Left forelimb (tissue), 1 donor: ENCODE measurements around the gene GREB1L.

Experiments used
- DNase-seq: peaks from one replicate; pipeline ENCODE4 v3.0.0-alpha.2; 2018; ENCODE audit warnings: low spot score

Gene GREB1L

GRCh38 chr18:21450503-21450902 is 208.5 kb downstream of the GREB1L start:
- DNase-seq = no peak

DNA sequence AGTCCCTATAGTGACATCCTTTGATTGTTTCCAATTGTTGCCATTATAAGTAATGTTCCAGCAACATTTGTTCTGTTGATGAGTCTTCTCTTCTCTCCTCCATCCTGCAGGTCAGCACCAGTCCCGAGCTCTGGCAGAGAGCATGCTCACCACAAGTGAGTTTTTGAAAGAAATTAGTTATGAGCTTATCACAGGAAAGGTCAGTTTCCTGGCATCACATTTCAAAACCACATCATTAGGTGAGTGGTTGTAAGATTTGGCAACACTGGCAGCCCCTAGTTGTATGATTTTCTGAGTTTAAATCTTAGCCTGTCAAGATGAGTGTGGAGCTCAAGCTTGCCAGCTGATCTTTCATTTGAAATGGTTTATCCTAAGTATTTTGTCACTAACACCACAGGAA is 208.9 kb downstream of the GREB1L start:
- no peak for DNase-seq

DNA sequence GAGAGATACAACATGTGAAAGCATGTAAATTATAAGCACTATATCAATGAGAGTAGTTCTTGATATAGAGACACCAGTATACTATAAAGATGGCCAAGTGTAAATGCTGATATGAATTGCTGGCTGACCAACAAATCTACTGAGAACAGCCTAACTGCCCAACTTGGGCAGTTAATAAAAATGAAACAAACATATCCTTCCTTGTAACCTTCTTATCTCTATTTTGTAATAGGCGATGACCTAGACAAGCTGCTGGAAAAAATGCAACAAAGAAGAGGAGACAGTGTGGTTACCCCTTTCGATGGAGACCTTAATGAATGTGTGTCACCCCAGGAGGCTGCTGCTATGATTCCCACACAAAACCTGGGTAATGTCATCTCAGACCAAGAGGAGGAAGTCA is 209.8 kb downstream of the GREB1L start:
- DNase-seq = no peak

DNA sequence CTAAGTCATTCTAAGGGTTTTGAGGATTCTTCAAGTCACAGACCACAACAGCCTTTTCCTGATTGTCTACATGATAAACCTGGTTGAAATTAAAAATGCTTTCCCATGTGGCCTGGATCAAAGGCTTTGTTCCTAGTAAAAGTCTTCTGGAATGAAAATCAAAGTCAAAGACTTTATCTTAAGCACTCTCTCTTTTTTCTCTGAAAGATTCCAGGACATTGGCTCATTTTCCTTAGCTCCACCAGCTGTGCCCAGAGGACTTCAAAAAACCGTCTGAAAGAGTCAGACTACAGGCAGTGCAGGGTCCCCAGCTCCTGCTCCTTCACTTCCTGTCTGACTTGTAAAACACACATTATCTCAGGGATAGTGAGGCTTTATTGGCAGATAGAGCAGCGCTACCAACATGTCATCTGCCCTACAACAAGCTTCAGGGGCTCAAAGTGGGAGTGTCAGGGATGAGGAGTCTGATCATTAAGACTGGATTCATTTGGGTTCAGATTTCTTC is 210.3 kb downstream of the GREB1L start:
- DNase-seq = no peak

- DNase-seq = no peak
These were observed 210.9 kb downstream of the GREB1L start for GRCh38 chr18:21452796-21453510.

- DNase-seq = no peak
These were observed 211.5 kb downstream of the GREB1L start for GRCh38 chr18:21453511-21453901.

GRCh38 chr18:21454725-21455124 is 212.7 kb downstream of the GREB1L start:
- no peak for DNase-seq

DNA sequence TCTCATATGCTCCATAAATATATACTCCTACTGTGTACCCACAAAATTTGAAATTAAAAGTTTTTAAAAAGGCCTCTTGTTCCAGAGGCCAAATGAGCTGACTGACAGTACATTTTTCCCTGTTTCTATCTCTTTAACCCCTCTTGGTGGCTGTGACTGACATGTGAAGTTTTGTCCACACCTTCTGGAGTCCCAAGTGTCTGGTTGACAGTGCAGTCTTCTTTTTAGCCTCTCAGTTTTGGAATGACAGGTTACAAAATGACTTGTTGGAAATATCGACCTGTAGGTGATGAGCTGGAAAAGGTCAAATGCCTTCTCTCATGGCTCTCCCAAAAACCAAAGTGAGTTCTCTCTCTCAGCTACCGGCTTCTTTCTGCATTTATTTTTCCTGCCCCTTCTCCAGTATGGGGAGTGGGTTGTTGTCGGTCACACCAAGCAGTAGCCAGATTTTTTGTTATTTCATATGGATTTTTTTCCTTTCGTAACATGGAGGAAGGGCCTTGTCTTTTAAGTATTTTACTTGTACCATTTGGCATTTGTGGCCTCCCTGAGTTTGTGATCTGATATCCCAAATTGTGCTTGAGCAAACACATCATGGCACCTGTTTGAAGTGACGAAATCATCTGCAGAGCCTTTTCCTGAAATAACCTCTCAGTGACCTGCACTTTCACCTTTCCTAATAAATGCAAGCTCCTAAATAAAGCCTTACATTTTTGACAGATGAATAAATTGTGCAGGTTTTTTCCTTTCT is 214.6 kb downstream of the GREB1L start:
- no peak for DNase-seq

- no peak for DNase-seq
These were observed 215.1 kb downstream of the GREB1L start for GRCh38 chr18:21457179-21457535.

GRCh38 chr18:21458310-21458709 is 216.3 kb downstream of the GREB1L start:
- no peak for DNase-seq

DNA sequence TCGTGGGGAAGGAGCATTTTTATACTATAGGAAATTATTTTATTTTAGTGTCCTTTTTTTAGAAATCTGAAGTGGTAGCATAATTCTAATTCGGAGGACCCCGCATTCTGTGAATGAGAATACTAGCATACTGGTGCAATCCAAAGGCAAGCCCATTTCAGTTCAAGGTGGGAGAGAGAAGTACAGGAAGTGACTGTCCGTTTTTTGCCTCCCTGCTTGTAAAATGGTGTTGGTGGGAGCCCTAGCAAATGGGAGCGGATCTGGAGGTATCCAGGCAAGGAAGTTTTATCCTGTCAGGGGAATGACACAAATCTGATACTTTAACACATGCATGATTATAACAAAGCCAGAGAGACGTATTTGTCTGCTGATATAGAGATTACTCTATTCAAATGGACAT is 216.8 kb downstream of the GREB1L start:
- no peak for DNase-seq

DNA sequence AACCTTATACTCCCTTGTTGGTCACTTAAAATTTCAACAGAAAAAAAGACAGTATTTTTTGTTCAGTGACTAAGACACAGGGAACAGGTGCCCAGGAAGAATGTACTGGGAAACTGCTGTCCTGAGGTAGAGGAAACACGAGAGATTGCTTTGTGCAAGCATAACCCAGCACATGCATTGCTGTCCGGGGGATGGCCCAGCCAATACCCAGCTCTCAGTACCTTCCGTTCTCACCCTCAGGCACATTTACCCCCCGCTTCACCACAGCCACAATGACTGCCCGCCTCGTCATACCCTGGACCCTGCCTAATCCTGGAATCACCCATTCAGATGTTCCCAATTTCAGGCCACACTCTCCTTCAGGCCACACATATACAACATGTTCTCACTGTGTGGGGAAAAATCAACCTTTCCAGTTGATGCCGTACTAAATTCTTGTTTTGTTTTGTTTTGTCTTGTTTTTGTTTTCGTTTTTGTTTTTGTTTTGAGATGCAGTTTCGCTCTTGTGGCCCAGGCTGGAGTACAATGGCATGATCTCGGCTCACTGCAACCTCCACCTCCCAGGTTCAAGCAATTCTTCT is 217.8 kb downstream of the GREB1L start:
- no peak for DNase-seq

DNA sequence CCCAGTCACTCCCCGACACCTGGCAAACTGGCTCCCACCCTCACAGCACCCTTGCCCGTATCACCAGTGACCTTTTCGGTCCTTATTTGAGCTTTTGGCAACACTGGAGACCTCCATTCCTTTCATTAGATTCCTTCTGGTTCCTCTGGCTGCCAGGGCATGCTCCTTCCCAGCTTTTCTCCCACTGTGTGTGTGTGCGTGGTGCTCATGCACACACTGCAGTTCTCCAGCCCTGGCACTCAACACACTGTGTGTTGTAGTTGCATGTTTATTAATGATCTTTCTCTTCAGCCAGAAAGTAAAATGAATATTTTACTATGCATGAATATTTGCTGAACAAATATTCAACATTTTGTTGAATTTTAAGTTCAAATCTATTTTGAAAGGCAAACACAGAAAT is 219.4 kb downstream of the GREB1L start:
- DNase-seq = no peak

- DNase-seq = no peak
These were observed 221.7 kb downstream of the GREB1L start for GRCh38 chr18:21463718-21464117.

DNA sequence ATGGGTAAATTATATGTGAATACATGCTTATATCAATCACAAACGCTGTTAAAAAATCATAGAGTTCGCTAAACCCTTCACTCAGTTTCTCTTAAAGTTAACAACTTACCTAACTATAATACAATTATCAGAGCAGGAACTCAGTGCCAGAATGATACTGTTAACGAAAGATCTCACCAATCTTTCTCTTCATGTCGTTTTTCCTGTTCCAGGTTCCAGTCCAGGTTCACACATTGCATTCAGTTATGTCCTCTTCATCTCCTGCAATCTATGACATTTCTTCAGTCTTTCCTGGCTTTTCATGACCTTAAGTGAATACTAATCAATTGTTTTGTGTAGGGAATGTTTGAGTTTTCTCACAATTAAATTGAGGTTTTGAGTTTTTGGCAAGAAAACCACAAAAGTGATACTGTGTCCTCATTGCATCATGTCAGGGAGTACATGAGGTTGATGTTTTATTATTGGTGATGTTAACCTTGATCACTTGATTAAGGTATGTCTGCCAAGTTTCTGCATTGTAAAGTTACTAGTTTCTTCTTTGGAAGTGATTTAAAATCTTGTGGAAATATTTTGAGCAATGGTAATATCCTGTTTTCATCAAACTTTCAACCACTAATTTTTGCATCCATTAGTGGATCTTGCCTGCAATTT is 226.6 kb downstream of the GREB1L start:
- DNase-seq = no peak

DNA sequence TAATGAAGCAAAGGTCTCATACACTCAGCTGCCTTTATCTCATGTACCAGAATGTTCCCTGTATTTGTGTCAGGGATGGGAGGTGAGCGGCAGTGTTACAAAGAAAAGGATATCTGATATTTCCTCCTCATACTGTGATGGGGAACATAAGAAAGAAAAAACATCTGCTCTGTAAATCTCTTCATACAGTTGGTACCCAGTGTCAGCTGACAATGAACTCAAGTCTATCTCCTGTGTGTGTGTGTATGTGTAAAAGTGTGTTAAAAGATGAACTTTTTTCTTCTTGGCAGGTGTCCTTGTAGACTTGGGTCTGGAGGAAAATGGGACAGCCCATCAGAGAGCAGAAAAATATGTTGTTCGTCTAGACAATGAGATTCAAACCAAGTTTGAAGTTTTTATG is 230.7 kb downstream of the GREB1L start:
- no peak for DNase-seq

DNA sequence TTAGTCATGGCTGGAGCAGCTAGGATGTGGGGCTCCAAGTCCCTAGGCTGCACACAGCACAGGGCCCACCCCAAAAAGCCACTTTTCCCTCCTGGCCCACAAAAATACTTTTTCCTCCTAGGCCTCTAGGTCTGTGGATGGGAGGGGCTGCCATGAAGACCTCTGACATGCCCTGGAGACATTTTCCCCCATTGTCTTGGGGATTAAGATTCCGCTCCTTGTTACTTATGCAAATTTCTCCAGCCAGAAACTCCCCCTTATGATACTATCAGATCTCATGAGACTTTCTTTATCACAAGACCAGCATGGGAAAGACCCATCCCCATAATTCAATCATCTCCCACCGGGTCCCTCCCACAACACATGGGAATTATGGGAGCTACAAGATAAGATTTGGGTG is 232.6 kb downstream of the GREB1L start:
- no peak for DNase-seq

- DNase-seq = no peak
These were observed 237.7 kb downstream of the GREB1L start for GRCh38 chr18:21479721-21480120.

GRCh38 chr18:21481739-21482138 is 239.7 kb downstream of the GREB1L start:
- DNase-seq = no peak

- no peak for DNase-seq
These were observed 241.0 kb downstream of the GREB1L start for GRCh38 chr18:21483051-21483450.

DNA sequence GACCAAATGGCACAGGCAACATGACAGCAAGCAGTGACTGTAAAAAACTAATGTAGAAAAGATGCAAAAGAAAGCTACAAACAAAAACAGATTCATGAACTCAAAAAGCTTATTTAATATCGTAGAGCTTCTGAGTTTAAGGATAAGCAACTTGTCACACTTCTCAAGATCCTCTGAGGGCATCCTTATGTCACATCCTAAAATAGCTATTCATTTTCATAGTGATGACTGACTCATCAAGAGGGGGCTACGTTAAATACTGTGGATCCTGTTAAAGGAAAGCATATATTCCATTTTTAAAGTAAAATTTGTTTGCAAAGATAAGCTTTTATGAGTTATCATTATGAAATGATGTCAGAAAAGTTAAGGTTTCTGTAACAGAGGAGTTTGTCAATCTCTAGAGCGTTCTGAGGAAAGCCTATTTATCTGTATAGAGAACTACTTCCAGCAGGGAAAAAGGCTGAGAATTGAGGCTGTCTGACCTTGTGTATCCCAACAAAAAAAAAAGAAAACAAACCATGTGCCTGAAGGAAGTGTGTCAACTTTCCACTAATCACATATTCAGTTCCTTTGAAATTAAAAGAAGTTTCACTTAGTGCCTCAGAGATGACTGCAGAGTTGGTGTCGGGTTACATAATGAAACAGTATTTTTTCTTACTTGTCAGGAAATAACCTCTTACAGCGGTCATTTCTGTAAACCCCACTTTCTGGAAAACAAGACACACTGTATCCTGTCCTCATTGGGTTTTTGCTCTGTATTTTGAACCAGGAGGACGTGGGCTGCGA is 243.0 kb downstream of the GREB1L start:
- DNase-seq = no peak

DNA sequence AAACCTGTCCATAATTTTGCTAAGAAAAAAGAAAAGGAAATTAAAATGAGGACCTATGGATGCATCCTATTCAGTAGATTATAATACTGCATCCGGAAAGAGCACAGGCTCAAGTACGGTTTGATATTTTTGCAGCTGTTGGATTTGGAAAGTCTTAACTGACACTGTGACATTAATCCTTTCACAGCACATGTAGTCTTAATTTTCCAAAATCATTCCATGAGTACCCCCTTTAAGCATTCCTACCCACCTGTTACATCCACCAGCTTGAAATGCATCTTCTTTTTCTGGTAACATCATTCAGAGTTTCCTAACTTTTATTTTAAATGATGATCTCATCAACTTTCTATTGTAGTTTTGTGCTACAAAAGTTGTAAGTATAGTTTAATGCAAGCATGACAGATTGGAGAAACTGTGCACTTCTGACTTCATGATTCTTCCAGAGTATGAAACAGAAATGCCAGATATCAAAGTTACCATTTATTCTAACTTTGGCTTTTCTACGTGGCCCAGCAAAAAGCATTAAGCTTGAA is 244.9 kb downstream of the GREB1L start:
- DNase-seq = no peak
